ENCODE measurements around the gene PTGDR2. TPM values are rescaled to one million over a fixed set of nuclear protein-coding genes. Genes with fewer than 3 reads are reported as not detected.

PTGDR2 gene
- total RNA-seq, 2 donors from 2014 or later: 0.34 to 0.46 TPM

DNA sequence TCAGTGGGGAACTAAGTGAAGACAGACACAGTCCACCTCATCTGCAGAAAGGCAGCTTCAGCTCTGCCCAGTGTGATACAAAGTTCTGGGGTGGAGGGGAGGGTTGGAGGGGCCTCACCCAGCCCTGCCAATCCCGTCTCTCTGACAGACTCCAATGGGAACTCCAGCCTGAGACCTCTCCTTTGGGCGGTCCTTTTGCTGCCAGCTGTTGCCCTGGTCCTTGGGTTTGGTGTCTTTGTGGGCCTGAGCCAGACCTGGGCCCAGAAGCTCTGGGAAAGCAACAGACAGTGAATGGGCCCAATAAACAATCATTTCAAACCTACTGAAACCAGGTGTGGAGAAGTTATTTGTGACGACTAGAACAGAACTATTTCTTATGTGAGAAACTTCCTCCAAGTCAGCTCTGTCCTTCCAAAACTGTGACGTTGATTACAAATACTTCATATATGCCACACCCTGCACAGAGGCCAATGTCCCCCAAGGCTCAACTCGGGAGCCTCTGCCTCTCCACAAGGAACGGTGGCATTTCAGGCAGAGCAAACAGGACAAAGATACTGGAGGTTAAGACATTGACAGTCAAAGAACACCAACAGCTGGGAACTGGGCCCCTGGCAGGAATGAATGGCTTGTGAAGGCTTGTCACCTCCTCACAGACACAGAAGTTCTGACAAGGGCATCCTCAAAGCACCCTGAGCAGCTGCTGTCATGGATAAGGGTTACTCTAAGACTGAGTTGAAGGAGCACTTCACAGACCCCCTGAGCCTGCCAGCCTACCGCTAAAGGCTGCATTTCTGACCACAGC lies 19.8 kb upstream of the PTGDR2 start:
- Histone ChIP-seq H3K4me3 (no peak overlapping the region), H3K36me3 (no peaks in the 10 kb centered on the region), H3K27me3 (replicated peaks; ENCODE audit: insufficient read depth) (no peaks in the 10 kb centered on the region), H3K27ac (no peak overlapping the region), H3K4me1 (replicated peaks) (no peaks in the 10 kb centered on the region), H3K9me3 (no peaks in the 10 kb centered on the region)
- intact Hi-C loops (cut with DNase I): loop anchor here (5.0 kb wide), 1 partner anchor 33 kb away; the partner anchor contains the start of gene CCDC86
- TF ChIP-seq POLR2A (IDR thresholded peaks at IDR 0.05) (no peak), POLR2AphosphoS5 (IDR thresholded peaks at IDR 0.05) (no peak)
- TF ChIP-seq, protein P1, sequence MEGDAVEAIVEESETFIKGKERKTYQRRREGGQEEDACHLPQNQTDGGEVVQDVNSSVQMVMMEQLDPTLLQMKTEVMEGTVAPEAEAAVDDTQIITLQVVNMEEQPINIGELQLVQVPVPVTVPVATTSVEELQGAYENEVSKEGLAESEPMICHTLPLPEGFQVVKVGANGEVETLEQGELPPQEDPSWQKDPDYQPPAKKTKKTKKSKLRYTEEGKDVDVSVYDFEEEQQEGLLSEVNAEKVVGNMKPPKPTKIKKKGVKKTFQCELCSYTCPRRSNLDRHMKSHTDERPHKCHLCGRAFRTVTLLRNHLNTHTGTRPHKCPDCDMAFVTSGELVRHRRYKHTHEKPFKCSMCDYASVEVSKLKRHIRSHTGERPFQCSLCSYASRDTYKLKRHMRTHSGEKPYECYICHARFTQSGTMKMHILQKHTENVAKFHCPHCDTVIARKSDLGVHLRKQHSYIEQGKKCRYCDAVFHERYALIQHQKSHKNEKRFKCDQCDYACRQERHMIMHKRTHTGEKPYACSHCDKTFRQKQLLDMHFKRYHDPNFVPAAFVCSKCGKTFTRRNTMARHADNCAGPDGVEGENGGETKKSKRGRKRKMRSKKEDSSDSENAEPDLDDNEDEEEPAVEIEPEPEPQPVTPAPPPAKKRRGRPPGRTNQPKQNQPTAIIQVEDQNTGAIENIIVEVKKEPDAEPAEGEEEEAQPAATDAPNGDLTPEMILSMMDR (IDR thresholded peaks at IDR 0.05): no peak
- DNase-seq (ENCODE audit: low spot score): no peak
- WGBS: 83% methylated on average over 7 of the region's 7 CpGs

DNA sequence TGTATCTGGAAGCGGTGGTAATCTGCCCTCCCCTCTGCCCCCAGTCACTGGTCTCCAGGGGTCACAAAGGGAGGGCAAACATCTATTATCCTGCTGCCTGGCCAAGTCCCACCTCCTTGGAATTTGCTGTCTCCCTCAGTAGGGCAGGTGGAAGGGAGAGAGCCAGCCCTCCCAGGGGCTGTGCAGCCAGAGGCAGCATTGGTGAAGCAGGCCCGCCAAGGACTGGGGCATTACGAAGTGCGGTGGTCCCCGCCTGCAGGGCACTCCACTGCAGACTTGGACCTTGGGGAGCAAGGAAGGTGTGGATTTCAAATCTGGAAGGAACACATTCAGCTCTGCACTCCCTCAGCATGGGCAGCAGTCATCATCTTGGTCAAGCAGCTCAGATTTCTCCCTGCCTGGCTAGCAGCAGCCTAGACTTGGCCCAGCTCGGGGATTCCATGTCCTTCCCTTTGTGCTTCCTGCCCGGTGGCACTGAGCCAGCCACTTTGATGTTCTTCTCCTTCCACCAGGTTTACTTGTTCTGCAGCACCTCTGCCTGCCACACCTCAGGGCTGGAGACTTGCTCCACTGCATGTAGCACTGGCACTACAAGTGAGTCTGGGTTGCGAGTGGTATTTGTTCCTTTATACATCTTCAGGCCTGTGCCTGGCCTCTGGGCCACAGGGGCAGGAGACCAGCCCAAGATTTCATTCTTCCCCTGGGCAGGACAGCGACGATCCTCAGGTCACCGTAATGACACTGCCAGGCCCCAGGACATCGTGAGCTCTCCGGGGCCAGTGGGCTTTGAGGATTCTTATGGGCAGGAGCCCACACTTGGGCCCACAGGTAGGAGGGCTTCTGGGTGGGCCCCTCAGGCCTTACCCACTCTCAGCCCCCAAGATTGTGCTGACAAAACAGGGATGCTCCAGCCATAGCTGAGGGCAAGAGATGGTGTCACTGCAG lies 18.9 kb upstream of the PTGDR2 start:
- 89% methylated on average over 13 of the region's 13 CpGs for WGBS
- Histone ChIP-seq H3K27me3 (replicated peaks; ENCODE audit: insufficient read depth) (no peaks in the 10 kb centered on the region), H3K4me1 (replicated peaks) (no peaks in the 10 kb centered on the region), H3K4me3 (no peak overlapping the region), H3K36me3 (no peaks in the 10 kb centered on the region), H3K9me3 (no peaks in the 10 kb centered on the region), H3K27ac (no peak overlapping the region)
- no peak for DNase-seq (ENCODE audit: low spot score)
- intact Hi-C loops (cut with DNase I): loop anchor here (5.0 kb wide), 1 partner anchor 32 kb away; the partner anchor contains the start of gene CCDC86
- TF ChIP-seq POLR2A (IDR thresholded peaks at IDR 0.05) (no peak), POLR2AphosphoS5 (IDR thresholded peaks at IDR 0.05) (no peak)
- TF ChIP-seq, protein P1 (IDR thresholded peaks at IDR 0.05): no peak

DNA sequence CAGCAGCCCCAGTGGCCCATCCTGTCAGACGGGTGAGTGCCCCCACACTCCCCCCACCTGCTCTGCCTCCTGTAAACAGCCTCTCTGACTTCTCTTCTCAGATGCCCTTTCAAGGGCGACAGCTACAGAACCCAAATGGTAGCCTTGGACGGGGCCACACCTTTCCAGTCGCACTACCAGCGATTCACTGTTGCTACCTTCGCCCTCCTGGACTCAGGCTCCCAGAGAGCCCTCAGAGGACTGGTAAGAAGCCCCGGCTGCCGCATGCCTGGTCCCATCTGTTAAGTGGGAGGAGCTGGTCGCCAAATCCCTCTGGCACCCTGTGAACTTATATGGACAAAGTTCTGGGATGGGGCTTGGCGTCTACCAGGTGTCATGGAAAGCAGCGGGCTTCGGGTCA lies 17.8 kb upstream of the PTGDR2 start:
- H3K9me3 ChIP-seq: no peaks in the 10 kb centered on the region
- WGBS: 83% methylated on average over 12 of the region's 12 CpGs
- no peak for TF ChIP-seq POLR2A (IDR thresholded peaks at IDR 0.05)
- TF ChIP-seq, protein P1 (IDR thresholded peaks at IDR 0.05): no peak
- no peaks in the 10 kb centered on the region for H3K27me3 ChIP-seq (replicated peaks; ENCODE audit: insufficient read depth)
- H3K4me3 ChIP-seq: no peak overlapping the region
- intact Hi-C loops (cut with DNase I): no loop called here
- no peak overlapping the region for H3K27ac ChIP-seq
- H3K4me1 ChIP-seq (replicated peaks): no peaks in the 10 kb centered on the region
- no peaks in the 10 kb centered on the region for H3K36me3 ChIP-seq
- no peak for DNase-seq (ENCODE audit: low spot score)

- no peaks in the 10 kb centered on the region for H3K36me3 ChIP-seq
- WGBS: 69% methylated on average over 16 of the region's 16 CpGs
- no peaks in the 10 kb centered on the region for H3K27me3 ChIP-seq (replicated peaks; ENCODE audit: insufficient read depth)
- H3K4me1 ChIP-seq (replicated peaks): no peaks in the 10 kb centered on the region
- no peak for DNase-seq (ENCODE audit: low spot score)
- no peak overlapping the region for H3K4me3 ChIP-seq
- no peaks in the 10 kb centered on the region for H3K9me3 ChIP-seq
- intact Hi-C loops (cut with DNase I): no loop called here
- H3K27ac ChIP-seq: no peak overlapping the region
- TF ChIP-seq, protein P1 (IDR thresholded peaks at IDR 0.05): no peak
- no peak for TF ChIP-seq POLR2A (IDR thresholded peaks at IDR 0.05)
- TF ChIP-seq POLR2AphosphoS5 (IDR thresholded peaks at IDR 0.05): no peak
Observed at GRCh38 chr11:60872961-60873524, 17.3 kb upstream of the PTGDR2 start.
